ENCODE results near the gene ZBTB47. TPM values are rescaled to one million over a fixed set of nuclear protein-coding genes. Genes with fewer than 3 reads are reported as not detected.

ZBTB47 gene
- total and polyA plus RNA-seq, 10 of the 15 experiments (the other 5 are each of a cell fraction or from before 2014, with no cell fraction given): 0.04 to 3.4 (median 1.0) TPM; not detected in 1

- in situ Hi-C loops (cut with MboI) (no loop called here), intact Hi-C loops (cut with micrococcal nuclease; ENCODE audit: unreplicated experiment) (no loop called here)
- POLR2A ChIA-PET: interaction anchor here (0.9 kb wide), 1 partner anchor 119 kb away, joined by 3 read pairs; no protein-coding TSS in a partner anchor
- H3K27me3 ChIP-seq (replicated peaks in 1 of 2; ENCODE audit: control insufficient read depth in 2 of 2, insufficient read depth in 2 of 2, low read length in 1 of 2): no peaks in the 10 kb centered on the region
- H3K9ac ChIP-seq (ENCODE audit: control insufficient read depth, insufficient read depth, low read length): no peak overlapping the region
- no peak for DNase-seq (ENCODE audit: low read depth, low spot score)
- TF ChIP-seq MEF2B (IDR thresholded peaks at IDR 0.05; ENCODE audit: partially characterized antibody, poor library complexity, severe bottlenecking) (no peak), POLR2A (IDR thresholded peaks at IDR 0.05; ENCODE audit: low read depth, low read length) (peak; percentile 19; the same call in 1 of the 2 replicates)
- H4K20me1 ChIP-seq (ENCODE audit: control insufficient read depth, insufficient read depth): no peaks in the 10 kb centered on the region
- no TSS peak for BruUV-seq (replicated peaks)
- SMC1A ChIA-PET (ENCODE audit: uncharacterized antibody, unreplicated experiment): no interaction called here
- CTCF ChIA-PET: interaction anchor here (0.5 kb wide), 1 partner anchor 92 kb away, joined by 3 read pairs; no protein-coding TSS in a partner anchor
- no peak for ATAC-seq
- H3K9me3 ChIP-seq (replicated peaks; ENCODE audit: control insufficient read depth, insufficient read depth, low read length): no peaks in the 10 kb centered on the region; the same call in 2 of the 3 replicates
- no peaks in the 10 kb centered on the region for H3K79me2 ChIP-seq (ENCODE audit: control insufficient read depth, insufficient read depth, low read length)
- no peak overlapping the region for H3K4me2 ChIP-seq (ENCODE audit: control insufficient read depth, insufficient read depth)
- RAD21 ChIA-PET (ENCODE audit: unreplicated experiment): no interaction called here
- H2AFZ ChIP-seq (ENCODE audit: control insufficient read depth, low read depth, low read length): no peak overlapping the region
- no peak for FAIRE-seq
- no peak overlapping the region for H3K4me3 ChIP-seq
- H3K36me3 ChIP-seq (ENCODE audit: control insufficient read depth in 2 of 2, insufficient read depth in 2 of 2, low read length in 1 of 2): no peaks in the 10 kb centered on the region
- 38% methylated on average over 4 of the region's 4 CpGs for WGBS (ENCODE audit: insufficient coverage, insufficient replicate concordance, low lambda C conversion rate, missing lambda C conversion rate)
- H3K27ac ChIP-seq (ENCODE audit: control insufficient read depth, insufficient read depth): no peak overlapping the region
- H3K4me1 ChIP-seq (ENCODE audit: control insufficient read depth, insufficient read depth, low read length): peaks cover 7% of the 10 kb centered on the region
Measured at GRCh38 chr3:42666577-42666998, 13.1 kb downstream of the ZBTB47 start.

- Histone ChIP-seq H3K27ac (ENCODE audit: control insufficient read depth, insufficient read depth) (no peak overlapping the region), H3K27me3 (replicated peaks in 1 of 2; ENCODE audit: control insufficient read depth in 2 of 2, insufficient read depth in 2 of 2, low read length in 1 of 2) (no peaks in the 10 kb centered on the region), H3K36me3 (ENCODE audit: control insufficient read depth in 2 of 2, insufficient read depth in 2 of 2, low read length in 1 of 2) (no peaks in the 10 kb centered on the region), H3K4me2 (ENCODE audit: control insufficient read depth, insufficient read depth) (no peak overlapping the region), H3K4me3 (no peak overlapping the region), H3K79me2 (ENCODE audit: control insufficient read depth, insufficient read depth, low read length) (no peaks in the 10 kb centered on the region), H4K20me1 (ENCODE audit: control insufficient read depth, insufficient read depth) (no peaks in the 10 kb centered on the region), H3K9me3 (replicated peaks; ENCODE audit: control insufficient read depth, insufficient read depth, low read length) (no peaks in the 10 kb centered on the region; the same call in 2 of the 3 replicates), H3K9ac (ENCODE audit: control insufficient read depth, insufficient read depth, low read length) (no peak overlapping the region), H2AFZ (ENCODE audit: control insufficient read depth, low read depth, low read length) (no peak overlapping the region), H3K4me1 (ENCODE audit: control insufficient read depth, insufficient read depth, low read length) (peaks cover 7% of the 10 kb centered on the region)
- ATAC-seq: no peak
- ChIA-PET POLR2A (no interaction called here), CTCF (interaction anchor here (0.5 kb wide), 1 partner anchor 91 kb away, joined by 3 read pairs; no protein-coding TSS in a partner anchor), SMC1A (ENCODE audit: uncharacterized antibody, unreplicated experiment) (no interaction called here), RAD21 (ENCODE audit: unreplicated experiment) (no interaction called here)
- 51% methylated on average over 7 of the region's 7 CpGs for WGBS (ENCODE audit: insufficient coverage, insufficient replicate concordance, low lambda C conversion rate, missing lambda C conversion rate)
- BruUV-seq (replicated peaks): no TSS peak
- TF ChIP-seq IRF4 (IDR thresholded peaks at IDR 0.05; ENCODE audit: low read depth, low read length) (no peak), MYB (IDR thresholded peaks at IDR 0.05; ENCODE audit: borderline replicate concordance, low read depth, low read length) (no peak), HDAC2 (IDR thresholded peaks at IDR 0.05) (no peak)
- no peak for DNase-seq (ENCODE audit: low read depth, low spot score)
- intact Hi-C loops (cut with micrococcal nuclease; ENCODE audit: unreplicated experiment): no loop called here
- in situ Hi-C loops (cut with MboI): no loop called here
- FAIRE-seq: no peak
Measured at GRCh38 chr3:42667096-42667522, 13.6 kb downstream of the ZBTB47 start.

Data from GM12878 (cell line).